SKM-1 treated with dmso at 0.1 percent for 144 hours (cell line): Measurements from ENCODE around the gene ELAVL2.

ENCODE experiments used
- DNase-seq: peaks from one replicate; lab custom pipeline; 2025; ENCODE audit not compliant: unreplicated experiment; lab: John Stamatoyannopoulos, UW

ELAVL2 gene

GRCh38 chr9:23771746-23772384 lies 54.2 kb downstream of the ELAVL2 start:
- DNase-seq = no peak

- no peak for DNase-seq
Measured at GRCh38 chr9:23769307-23769935, 56.6 kb downstream of the ELAVL2 start.

- no peak for DNase-seq
Measured at GRCh38 chr9:23768861-23769260, 57.2 kb downstream of the ELAVL2 start.

GRCh38 chr9:23766613-23767012 lies 59.4 kb downstream of the ELAVL2 start:
- no peak for DNase-seq

DNA sequence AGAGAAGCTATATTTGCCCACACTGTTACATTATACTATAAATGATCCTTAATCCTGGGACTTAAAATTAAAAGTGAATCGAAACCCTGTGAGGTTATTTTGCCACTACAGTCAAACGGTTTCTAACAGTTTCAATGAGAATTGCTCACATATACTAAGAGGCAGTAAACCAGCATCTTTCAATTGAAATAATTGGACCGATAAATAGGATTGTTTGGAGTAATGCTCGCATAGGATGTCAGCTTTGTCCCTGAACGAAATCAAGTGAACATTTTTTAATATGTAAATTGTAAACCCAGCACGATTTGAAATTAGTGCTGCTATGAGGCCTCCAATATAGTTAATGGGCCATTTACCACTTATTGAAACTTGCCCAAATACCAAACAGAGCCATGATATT lies 60.5 kb downstream of the ELAVL2 start:
- DNase-seq = no peak

DNA sequence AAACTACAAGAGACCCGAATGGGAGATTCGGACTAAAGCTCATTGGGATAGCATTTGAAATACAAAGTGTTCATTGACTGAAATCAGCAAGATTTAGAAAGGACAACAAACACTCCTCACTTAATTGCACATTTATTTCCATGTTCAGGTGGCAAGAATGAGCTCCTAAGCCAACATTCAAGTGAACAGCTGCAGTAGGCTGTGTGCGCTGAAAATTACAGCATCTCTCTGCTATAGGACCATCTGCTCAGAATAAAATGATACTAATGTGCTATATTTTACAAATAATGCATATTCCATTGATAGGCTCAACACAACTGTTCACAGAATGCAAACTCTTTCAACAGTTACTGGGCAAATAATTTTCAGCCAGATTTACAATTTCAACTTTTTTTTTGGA lies 61.8 kb downstream of the ELAVL2 start:
- DNase-seq = no peak

GRCh38 chr9:23754551-23754950 lies 71.5 kb downstream of the ELAVL2 start:
- DNase-seq = no peak

DNA sequence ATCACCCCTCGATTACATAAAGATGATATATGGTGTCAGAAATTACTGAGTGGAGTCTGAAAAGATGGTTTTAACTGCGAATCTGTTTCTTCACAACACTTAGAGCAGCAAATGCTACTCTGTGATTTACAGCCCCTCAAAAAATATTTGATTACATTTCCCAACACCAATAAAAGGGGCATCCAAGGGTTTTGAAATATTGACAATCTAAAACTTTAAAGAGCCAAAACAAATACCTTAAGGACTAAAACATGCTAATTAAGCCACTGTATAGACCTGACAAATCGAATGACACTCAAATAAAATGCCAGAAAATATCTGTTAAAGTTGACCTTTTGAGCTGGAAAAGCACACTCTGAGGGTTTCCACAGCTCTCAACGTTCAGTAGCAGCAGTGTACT lies 73.2 kb downstream of the ELAVL2 start:
- DNase-seq = no peak

DNA sequence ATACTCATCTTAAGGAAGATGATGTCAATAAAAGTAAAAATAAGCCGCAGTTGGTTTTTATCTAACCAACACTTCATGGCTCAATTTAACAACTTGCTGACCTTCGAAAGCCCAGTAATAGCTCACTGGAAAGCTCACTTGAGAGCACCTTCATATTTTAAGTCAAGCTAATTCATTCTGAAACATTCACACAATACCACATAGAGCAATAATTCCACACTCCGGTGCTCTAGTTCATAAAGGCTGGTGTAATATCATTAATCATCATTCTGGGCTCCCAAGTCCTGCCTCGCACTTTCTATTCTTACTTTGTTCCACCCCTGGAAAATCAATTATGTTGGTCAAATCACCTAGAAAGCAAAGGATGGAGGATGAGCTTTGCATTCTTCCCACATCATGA lies 74.4 kb downstream of the ELAVL2 start:
- DNase-seq = no peak

GRCh38 chr9:23750808-23751207 lies 75.2 kb downstream of the ELAVL2 start:
- DNase-seq = no peak

DNA sequence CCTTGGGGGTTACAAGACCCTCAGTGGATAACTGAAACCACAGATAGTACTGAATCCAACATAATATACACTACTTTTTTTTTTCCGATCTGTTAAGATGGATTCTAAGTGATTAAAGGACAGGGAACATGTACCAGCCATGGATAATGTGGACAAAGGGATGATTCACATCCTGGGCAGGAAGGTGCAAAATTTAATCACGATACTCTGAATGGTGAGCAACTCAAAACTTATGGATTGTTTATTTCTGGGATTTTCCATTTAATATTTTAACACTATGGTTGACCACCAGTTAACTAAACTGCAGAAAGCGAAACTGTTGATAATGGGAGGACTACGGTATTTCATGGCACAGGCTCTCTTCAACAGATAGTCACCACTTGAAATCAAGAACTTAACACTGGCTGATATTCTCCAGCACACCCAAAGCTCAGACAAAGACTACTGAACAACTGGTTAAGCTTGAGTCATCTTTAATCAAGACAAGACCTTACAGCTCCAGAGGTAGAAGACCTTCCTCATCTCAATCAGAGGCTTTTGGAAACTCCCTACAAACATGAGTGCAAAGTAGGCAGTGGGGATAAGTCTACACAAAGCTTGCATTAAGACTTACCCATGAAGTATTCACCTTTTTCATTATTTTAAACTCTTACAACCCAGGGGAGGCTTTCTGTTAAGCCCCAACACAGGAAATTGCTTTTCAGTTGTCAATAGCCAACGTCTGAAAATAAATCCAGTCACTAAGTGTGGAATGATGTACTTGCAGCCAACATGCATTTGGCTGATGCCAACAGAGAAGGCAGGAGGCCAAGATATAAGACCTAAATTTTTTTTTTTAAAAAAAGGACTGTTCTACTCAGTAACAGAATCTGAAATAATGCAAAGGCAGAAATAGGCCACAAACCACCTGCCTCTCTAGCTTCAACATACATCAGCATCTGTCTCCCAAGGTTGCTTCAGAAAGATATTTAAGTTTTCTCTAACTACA lies 78.7 kb downstream of the ELAVL2 start:
- no peak for DNase-seq

DNA sequence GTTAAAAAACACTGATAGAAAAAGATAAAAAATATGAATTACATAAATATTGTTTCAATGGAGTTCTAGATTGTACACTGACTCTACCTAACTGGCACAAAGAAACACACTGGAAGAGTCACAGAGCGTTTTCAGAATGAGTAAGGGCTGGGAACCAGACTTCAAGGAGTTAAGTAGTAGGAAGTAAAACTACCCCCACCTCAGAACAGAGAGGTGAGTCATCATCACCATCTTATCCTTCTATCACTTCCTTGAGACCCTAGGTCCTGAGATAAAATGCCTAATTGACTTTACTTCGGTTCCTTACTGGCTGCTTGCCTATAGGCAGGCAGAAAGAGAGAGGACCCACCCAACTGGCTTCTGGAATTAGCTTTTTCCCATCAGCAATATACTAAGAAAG lies 79.7 kb downstream of the ELAVL2 start:
- DNase-seq = no peak

- DNase-seq = no peak
Measured at GRCh38 chr9:23743036-23743435, 83.0 kb downstream of the ELAVL2 start.

DNA sequence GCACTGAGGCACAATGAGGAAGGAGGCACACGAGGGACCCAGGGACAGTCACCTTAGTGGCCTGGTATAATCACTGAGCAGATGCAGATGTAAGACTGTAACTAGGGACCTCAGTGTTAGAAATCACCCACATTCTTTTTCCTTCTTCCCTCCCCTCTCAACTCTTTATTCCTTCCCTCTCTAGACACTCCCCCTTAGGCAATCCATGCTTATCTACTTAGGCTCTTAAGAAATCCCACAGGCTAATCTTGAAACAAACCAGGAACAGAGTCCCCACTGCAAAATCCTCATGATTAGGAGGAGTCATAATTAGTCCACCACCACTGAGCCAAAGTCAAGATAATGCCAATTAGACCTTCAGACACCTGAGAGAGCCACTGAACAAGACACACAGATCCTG lies 84.7 kb downstream of the ELAVL2 start:
- no peak for DNase-seq

DNA sequence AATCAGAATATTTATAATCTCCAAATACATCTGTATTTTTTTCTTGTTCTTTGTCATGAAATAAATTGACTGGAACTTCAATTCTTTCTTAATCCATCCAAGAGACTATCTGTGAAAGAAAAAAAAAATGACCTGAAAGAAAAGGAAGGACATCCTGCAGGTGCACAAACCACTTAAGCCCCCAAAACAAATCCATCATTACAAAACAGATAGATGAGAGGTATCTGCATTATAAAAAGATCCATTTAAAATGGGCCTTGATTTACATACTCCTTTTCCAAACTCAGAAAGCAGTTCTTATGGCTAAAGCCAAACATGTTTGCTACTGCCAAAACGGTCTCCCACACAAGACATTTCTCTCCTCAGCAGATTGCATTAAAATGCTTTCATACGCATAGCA lies 85.5 kb downstream of the ELAVL2 start:
- DNase-seq = no peak

GRCh38 chr9:23739753-23740152 lies 86.3 kb downstream of the ELAVL2 start:
- no peak for DNase-seq

DNA sequence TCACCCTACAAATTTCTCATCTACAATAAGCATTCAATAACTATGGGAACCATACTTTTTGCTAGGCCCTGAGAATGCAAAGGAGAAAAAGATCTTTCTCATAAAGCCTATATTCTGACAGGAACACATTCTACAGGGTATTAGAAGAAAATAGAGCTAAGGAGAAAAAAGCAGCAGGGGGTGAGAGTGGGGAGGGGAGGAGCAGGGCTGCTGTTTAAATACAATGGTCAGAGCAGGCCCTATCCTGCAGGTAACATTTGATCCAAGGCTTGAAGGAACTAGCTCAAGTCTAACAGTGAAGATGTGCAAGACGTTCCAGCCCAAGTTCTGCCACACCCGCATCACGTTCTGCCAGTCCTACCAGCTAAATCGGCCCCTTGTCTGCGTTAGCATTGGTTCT lies 89.7 kb downstream of the ELAVL2 start:
- DNase-seq = no peak

DNA sequence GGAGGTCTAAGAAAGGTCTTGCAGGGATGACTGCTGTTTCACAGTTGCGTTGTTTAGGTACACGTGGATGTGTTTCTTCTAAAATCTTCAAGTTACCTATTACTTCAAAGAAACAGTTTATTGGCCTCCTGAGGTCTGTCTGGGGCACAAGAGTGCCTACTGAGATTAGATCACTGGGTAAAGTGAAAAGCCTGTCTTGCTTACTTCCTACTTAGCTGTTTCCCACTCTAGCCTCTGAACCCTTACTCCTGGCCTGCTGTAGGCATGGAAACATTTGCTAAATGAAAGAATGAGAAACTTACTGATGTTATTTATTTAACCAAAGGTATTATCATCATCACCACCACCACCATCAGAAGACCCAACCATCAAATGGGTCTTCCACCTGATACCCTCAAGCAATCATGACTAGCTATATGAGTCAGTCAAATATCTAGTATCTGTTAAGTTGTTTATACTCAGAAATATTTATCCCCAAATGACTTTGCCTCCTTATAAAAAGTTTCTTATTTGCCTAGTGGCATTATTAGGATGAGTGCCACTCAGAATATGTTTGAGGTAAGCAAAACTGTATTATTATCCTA lies 92.5 kb downstream of the ELAVL2 start:
- no peak for DNase-seq

GRCh38 chr9:23731353-23731752 lies 94.7 kb downstream of the ELAVL2 start:
- no peak for DNase-seq

DNA sequence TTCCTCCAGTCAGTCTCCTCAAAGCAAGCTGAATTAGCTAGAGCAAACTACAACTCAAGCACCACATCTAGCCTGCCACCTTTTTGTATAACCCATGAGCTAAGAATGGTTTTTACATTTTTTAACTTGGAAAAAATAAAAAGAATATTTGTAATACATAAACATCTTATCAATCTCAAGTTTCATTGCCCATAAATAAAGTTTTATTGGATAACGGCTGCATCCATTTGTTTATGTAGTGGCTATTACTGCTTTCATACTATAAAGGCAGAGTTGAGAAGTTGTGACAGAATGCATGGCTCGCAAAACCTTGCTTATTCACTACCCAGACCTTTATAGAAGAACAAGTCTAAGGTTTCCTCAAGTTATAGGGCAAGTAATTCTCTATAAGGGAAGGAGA lies 95.7 kb downstream of the ELAVL2 start:
- DNase-seq = no peak

- no peak for DNase-seq
Measured at GRCh38 chr9:23728736-23729135, 97.3 kb downstream of the ELAVL2 start.
